ENCODE measurements around the gene FREY1.

GRCh38 chr11:45900916-45901617 is 6.0 kb downstream of the FREY1 start:
- no peak for TF ChIP-seq CTCF (conservative IDR thresholded peaks at IDR 0.05; ENCODE audit: low read length)
- TF ChIP-seq EZH2phosphoT487 (IDR thresholded peaks at IDR 0.05; ENCODE audit: borderline replicate concordance), result no peak

Measured in Loucy (cell line).